NCI-H2171 (cell line): Measurements from ENCODE around the gene SOCS2.
"Not testable (repeated sequence)": the region's sequence is repeated elsewhere in the genome, so short reads cannot be mapped to it uniquely, and the experiment has no call there.

Experiments
- DNase-seq: peaks from one replicate; lab custom pipeline; 2025; lab: John Stamatoyannopoulos, UW

The SOCS2 gene

DNA sequence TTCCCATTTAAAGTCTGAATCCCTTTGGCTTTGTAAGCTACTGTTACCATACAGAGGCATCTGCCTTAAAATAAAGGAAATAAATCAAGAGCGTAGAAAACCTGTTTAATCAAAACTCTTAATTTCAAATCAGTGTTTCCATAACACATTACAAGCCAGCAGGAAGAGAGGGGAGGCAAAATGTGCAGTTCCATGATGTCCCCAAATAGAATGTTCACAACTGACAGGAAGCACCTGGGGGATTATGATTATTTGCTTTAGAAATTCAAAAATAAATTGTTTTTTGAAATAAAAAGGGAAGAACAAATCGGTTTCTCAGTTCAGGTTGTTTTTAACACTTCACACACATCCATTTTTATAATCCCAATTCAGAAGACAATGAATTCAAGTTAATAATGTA is 21.4 kb downstream of the SOCS2 start:
- no peak for DNase-seq

DNA sequence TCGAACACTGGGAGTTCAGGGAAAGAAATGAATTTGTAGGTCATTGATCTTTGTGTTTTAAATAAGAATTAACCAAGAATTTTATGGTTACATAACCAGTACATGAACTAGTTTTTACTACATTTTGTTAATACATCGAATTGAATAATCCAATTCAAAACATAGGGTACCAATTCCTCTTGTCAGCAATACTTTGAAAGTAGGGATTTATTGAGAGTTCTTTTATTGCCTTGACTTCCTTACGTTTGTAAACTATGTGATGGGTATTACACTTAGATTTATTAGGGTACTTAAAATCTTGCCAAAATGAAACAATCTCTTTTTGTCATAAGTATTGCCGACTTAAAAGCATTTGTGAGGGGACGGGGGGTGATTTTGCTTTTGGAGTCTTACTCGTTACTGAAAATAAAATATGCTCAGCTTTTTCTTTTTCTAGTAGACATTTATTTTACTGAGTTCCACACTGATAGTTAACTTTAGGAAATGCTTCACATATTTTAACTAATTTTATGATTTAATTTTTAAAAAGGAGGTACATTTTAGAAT is 22.4 kb downstream of the SOCS2 start:
- DNase-seq = no peak

DNA sequence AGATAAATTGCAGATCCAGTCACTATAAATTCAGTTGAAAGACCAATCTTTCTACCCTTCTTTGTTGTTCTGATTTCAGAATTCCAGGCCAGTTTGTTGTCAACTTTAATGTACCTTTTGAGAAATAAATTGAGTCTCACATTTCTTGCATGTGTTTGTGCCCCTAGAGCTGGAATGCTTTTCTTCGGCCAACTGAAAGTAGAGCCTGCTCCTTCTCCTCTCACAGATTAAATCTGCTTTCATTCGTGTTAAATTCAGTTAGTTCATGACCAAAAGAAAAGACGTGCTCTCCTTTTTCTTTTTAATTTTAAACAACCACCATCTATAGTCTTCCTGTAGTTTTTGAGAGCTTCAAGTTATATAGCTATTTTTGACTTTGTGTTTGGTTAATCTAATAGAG is 22.9 kb downstream of the SOCS2 start:
- DNase-seq = no peak

GRCh38 chr12:93597608-93598007 is 25.1 kb downstream of the SOCS2 start:
- DNase-seq = no peak

DNA sequence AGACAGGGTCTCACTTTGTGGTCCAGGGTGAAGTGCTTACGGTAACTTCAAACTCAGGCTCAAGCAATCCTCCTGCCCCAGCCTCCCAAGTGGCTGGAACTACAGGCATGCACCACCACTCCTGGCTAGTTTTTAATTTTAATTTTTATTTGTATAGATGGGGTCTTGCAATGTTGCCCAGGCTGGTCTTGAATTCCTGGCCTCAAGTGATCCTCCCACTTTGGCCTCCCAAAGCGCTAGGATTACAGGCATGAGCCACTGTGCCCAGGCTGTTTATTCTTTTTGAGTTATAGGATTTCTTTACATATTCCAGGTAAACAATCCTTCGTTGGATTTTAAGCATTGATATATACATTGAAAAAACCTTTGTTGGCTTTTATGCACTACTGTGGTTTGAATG is 26.7 kb downstream of the SOCS2 start:
- DNase-seq = no peak

DNA sequence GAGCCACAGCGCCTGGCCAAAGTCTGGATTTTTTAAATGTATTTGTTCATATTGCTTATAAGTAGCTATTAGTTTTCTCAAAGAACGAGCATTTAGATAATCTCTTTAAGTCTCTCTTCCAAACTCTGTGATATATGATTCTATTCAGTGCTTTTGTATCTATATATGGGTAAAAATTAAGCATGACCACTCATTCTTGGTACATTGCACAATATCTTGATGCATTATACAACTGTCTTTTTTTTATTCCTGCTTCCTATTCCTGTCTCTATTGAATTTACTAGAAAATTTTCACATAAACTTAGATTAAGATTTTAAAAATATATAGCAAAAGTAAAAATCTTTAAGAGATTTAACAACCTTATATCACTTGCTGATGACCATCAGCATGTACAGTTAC is 29.1 kb downstream of the SOCS2 start:
- no peak for DNase-seq

DNA sequence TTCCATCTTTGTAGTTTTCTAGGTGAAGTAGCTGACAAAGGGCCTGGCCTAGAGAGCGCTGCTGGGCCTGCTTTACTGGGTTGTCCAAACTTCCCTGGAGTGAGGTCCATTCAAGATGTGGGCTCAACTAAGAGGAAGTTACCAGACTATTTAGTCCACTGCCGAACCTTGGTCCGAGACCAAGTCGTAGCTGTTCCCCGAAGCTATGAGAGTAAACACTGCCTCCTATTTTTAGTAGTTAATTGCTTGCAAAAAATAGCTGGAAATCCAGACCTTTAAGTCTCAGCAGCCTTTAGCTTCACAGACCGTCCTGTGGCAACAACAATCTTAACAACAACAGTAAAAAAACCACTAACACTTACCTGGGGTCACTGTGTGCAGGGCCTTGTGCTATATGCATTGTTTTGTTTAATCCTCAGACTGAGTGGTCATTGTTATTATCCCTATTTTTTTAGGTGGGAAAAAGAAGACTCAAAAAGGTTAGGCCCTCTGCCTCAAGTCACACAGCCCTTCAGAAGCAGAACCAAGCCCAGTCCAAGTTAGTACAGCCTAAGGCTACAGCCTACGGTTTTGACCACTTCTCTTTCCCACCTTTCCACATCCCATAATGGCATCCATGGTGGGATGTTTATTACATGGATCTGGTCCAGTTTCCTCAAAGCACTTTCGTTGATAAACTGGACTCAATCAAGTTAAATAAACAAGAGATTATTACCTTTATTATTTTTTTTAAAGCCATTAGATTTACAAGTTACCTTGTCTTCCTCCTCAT is 30.6 kb downstream of the SOCS2 start:
- DNase-seq = no peak

DNA sequence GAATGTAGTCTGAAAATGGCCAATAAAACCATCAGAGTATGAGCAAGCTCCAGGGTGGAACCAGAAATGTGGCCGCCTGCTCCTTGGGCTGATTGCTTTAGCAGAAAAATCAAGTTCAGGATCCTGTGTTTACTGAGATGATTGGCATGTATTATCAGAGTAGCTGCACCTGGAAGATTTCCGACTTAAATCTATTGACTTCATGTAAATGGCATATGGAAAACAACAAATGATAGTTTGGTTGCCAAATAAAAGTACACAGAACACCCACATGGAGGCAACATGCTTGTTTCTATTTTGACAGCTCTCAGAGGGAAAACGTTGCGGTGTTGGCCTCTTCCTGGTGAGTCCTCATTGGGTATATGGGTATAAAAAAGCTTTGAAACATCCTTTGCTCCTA is 31.3 kb downstream of the SOCS2 start:
- DNase-seq = no peak

GRCh38 chr12:93608313-93608712 is 35.8 kb downstream of the SOCS2 start:
- no peak for DNase-seq

DNA sequence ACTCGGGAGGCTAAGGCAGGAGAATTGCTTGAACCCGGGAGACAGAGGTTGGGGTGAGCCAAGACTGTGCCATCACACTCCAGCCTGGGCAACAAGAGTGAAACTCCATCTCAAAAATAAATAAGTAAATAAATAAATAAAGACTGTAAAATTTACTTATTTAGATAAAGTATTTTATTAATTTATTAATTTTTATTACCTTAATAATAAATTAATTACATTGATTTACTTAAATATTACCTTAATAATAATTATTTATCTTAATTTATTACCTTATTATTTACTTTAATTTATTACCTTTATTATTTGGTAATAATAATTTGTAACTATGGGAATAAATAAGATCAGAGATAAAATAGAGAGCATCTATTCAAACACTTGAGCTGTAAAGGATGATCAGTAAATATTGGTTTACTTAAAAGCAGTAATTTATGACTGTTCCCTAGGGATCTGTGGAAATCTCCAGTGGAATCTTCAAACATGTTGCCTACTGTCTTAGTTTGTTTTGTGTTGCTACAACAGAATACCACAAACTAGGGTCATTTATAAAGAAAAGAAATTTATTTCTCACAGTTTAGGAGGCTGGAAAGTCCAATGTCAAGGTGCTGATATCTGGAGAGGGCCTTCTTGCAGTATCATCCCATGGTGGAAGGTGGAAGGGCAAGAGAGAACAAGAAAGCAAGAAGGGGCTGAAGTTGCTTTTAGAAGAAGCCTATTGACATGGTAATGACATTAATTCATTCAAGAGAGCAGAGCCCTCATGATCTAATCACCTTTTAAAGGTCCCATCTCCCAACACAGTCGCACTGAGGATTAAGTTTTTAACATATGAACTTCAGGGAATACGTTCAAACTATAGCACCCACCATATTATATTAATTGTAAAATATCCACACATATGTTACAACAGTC is 37.1 kb downstream of the SOCS2 start:
- DNase-seq = no peak

DNA sequence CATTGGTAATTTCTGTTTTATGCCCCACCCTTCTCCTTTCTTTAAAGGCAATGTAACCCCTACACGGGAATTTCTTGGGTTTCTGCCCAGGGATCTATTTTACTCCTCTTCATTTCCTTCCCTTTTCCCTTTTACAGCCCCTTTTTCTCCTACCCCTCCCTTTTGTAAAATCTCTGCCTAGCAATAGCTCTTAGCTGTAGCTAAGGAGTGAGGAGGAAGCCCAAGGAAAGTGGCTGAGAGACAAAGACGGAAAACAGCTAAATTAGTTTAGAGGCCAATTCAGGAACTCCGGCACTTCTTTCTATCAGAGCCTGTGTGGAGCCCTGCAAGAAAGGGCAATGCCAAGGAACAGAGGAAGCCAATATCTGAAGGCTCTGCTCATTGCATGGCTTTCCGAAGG is 40.3 kb downstream of the SOCS2 start:
- DNase-seq = no peak

DNA sequence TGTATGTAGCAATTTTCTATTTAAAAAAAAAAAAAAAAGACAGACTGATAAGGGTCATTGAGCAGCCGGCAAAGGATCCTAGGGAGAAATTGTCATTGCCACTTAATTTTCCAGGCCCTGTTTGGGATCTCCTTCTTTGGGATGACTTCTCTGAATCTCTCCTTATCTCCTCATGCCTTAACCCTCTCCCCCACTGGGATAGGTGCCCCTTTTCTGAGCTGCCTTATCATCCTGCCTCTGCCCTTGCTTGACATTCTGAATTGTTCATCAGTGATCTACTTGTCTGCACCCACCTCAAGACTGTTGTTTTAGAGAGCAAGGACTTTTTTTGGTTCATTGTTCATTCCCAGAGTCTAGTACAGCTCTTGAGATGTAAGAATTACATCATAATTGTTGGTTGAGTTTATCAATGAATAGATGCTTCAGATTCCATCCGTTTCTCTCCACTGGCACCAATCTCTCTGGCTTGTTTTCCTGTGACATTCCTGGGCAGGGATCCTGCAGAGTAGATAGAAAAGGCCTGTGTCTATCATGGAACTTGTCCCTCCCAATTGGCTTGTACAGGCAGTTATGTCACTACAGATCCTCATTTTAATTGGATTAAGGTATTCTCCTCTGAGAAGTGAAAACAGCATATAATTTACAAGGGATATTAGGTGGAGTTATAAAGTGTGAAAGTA is 42.6 kb downstream of the SOCS2 start:
- DNase-seq = no peak

- DNase-seq = no peak
Observed at GRCh38 chr12:93616584-93617101, 44.2 kb downstream of the SOCS2 start.

DNA sequence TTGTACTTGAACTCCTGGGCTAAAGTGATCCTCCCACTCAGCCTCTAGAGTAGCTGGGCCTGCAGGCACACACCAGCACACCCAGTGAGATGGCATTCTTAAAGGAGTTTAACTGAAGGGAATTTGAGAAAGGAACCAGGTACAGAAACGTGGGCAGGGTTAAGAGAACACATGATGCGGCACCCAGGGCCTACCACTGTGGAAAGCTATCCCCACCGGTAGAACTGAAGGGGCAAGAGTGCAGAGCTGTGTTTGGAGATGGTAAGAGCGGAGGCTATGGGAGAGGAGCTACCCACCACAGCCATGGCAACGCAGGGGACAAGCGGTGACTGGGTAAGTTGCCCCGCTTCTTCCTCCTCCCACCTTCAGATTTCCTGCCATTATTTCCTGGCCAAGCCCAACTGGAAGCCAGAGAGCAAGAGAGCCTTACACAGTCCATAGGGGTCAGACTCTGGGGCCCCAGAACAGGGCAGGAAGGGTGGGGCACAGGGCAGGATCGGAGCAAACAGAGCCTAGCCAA is 46.5 kb downstream of the SOCS2 start:
- DNase-seq = no peak

DNA sequence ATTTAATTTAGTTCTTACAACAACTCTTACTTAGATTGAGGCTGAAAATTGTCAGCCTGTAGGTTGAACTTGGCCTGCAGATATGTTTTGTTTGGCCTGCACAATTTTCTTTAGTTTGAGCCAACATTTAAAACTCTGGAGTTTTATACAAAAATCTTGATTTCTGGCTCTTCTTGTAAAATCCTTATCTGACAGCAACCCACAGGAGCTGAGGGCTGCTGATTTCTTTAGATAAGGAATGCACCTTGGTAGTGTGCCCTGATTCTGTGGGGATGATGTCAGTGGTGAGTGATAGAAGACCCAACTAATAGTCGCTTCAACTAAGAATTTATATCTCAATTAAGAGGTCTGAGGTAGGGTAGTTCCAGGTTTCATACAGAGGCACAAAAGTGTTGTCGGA is 49.5 kb downstream of the SOCS2 start:
- no peak for DNase-seq

DNA sequence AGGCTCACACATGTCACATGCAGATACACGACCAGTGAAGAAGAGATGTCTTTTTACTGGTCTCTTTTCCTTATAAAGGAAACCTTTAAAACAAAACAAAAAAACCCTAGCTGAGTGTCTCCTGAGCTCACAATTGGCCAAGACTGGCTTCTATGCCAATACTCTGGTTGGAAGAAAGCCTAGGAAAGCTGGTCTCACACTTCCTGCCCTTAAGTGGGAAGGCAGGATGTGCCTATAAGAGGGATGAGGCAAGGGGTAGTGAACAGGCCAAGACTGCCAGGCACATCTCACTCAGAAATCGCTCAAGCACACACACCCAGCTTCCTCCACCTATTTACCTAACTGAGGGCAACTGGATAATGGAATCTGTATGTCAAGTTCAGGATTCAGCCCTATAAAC is 50.0 kb downstream of the SOCS2 start:
- DNase-seq = no peak

GRCh38 chr12:93624595-93625294 is 52.3 kb downstream of the SOCS2 start:
- no peak for DNase-seq

DNA sequence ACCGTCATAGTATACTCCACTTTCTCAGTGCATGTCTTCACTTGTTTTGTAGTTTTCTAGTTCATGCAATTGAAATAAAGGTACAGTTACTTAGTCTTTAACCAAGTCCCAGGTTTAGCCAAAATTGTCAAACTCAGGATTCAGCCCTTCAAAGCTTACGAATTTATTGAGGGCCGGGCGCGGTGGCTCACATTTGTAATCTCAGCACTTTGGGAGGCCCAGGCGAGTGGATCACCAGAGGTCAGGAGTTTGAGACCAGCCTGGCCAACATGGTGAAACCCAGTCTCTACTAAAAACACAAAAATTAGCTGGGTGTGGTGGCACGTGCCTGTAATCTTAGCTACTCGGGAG is 52.8 kb downstream of the SOCS2 start:
- not testable (repeated sequence) for DNase-seq

DNA sequence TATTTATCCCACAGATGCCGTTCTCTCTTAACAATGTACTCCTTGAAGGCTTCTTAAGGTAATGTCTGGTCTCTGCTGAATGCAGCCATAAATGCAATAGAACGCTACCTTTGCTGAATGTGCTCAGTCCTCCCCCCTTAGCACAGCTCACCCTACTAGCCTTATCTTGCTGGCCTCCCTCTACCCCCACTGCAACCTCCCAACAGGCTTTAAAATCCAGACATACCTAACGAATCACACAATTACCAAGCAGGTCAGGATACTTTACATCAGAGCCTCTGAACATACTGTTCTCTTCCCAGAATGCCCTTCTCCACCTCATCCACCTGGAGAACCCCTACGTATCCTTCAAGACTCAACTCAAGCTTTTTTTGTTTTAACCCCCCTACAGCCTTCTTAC is 53.7 kb downstream of the SOCS2 start:
- no peak for DNase-seq
